ENCODE results near the gene PRKCQ.

The PRKCQ gene

DNA sequence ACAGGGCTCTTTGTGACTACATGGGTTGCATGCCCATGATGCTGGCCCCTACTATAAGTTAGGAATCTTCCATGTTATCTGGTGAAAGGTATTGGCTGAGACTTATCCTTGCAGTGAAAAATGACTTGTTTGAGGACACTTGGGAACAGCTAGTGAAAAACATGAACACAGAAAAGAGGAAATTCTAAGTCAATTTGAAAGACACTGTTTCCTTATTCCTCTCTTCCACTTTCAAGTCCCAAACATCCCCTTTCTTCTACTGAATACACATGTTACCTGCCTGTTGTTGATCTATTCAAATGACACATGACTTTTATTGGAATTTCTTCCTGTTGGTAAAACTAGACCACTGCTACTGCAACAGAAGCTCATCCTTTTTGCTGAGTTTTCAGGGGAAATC lies 29.5 kb upstream of the PRKCQ start:
- TF ChIP-seq POLR2A (IDR thresholded peaks at IDR 0.05; ENCODE audit: extremely low read depth, insufficient read length) (no peak), MYC (IDR thresholded peaks at IDR 0.05; ENCODE audit: low read depth, low read length) (no peak), CTCF (IDR thresholded peaks at IDR 0.05; ENCODE audit: low read depth, low read length) (no peak)
- TF ChIP-seq, protein P1, sequence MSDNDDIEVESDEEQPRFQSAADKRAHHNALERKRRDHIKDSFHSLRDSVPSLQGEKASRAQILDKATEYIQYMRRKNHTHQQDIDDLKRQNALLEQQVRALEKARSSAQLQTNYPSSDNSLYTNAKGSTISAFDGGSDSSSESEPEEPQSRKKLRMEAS (IDR thresholded peaks at IDR 0.05; ENCODE audit: low read depth, low read length), result no peak
- DNase-seq (ENCODE audit: low read depth), result no peak
- no peak overlapping the region for H3K4me3 ChIP-seq (ENCODE audit: low read depth, low read length)

DNA sequence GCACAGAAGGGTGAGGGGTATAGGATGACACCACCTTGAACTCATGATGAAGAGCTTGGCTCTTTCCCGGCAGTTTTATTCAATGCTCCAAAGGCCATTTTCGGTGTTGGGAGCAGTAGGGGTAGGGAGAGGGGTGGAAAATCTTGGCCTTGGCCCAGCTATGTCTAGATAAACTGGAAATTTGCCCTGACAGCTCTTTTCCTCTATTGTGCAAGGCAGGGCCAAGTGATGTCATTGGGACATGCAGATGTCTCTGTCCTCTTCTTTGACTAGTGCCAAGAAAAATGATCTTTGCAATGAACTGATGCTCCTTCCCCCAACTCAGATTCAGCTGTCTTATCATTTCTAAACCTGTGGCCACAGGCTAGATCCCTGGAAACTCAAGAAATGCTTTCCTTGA lies 27.7 kb upstream of the PRKCQ start:
- H3K4me3 ChIP-seq (ENCODE audit: low read depth, low read length), result no peak overlapping the region
- TF ChIP-seq MYC (IDR thresholded peaks at IDR 0.05; ENCODE audit: low read depth, low read length) (no peak), POLR2A (IDR thresholded peaks at IDR 0.05; ENCODE audit: extremely low read depth, insufficient read length) (no peak), CTCF (IDR thresholded peaks at IDR 0.05; ENCODE audit: low read depth, low read length) (no peak)
- TF ChIP-seq, protein P1 (IDR thresholded peaks at IDR 0.05; ENCODE audit: low read depth, low read length), result no peak
- DNase-seq (ENCODE audit: low read depth), result no peak

GRCh38 chr10:6607182-6607581 lies 27.1 kb upstream of the PRKCQ start:
- TF ChIP-seq MYC (IDR thresholded peaks at IDR 0.05; ENCODE audit: low read depth, low read length), result no peak
- no peak for TF ChIP-seq POLR2A (IDR thresholded peaks at IDR 0.05; ENCODE audit: extremely low read depth, insufficient read length)
- TF ChIP-seq CTCF (IDR thresholded peaks at IDR 0.05; ENCODE audit: low read depth, low read length), result no peak
- TF ChIP-seq, protein P1 (IDR thresholded peaks at IDR 0.05; ENCODE audit: low read depth, low read length), result no peak
- no peak for DNase-seq (ENCODE audit: low read depth)
- H3K4me3 ChIP-seq (ENCODE audit: low read depth, low read length), result no peak overlapping the region

GRCh38 chr10:6603142-6604125 lies 23.4 kb upstream of the PRKCQ start:
- TF ChIP-seq POLR2A (IDR thresholded peaks at IDR 0.05; ENCODE audit: extremely low read depth, insufficient read length) (no peak), MYC (IDR thresholded peaks at IDR 0.05; ENCODE audit: low read depth, low read length) (no peak), CTCF (IDR thresholded peaks at IDR 0.05; ENCODE audit: low read depth, low read length) (no peak)
- TF ChIP-seq, protein P1 (IDR thresholded peaks at IDR 0.05; ENCODE audit: low read depth, low read length), result no peak
- no peak for DNase-seq (ENCODE audit: low read depth)
- H3K4me3 ChIP-seq (ENCODE audit: low read depth, low read length), result no peak overlapping the region

- DNase-seq (ENCODE audit: low read depth), result no peak
- no peak overlapping the region for H3K4me3 ChIP-seq (ENCODE audit: low read depth, low read length)
- TF ChIP-seq POLR2A (IDR thresholded peaks at IDR 0.05; ENCODE audit: extremely low read depth, insufficient read length) (no peak), MYC (IDR thresholded peaks at IDR 0.05; ENCODE audit: low read depth, low read length) (no peak), CTCF (IDR thresholded peaks at IDR 0.05; ENCODE audit: low read depth, low read length) (no peak)
- TF ChIP-seq, protein P1 (IDR thresholded peaks at IDR 0.05; ENCODE audit: low read depth, low read length), result no peak
Observed at GRCh38 chr10:6602700-6603084, 22.6 kb upstream of the PRKCQ start.
